ENCODE data around the gene HIP1.
"Not testable (repeated sequence)": the region's sequence is repeated elsewhere in the genome, so short reads cannot be mapped to it uniquely, and the experiment has no call there.

DNA sequence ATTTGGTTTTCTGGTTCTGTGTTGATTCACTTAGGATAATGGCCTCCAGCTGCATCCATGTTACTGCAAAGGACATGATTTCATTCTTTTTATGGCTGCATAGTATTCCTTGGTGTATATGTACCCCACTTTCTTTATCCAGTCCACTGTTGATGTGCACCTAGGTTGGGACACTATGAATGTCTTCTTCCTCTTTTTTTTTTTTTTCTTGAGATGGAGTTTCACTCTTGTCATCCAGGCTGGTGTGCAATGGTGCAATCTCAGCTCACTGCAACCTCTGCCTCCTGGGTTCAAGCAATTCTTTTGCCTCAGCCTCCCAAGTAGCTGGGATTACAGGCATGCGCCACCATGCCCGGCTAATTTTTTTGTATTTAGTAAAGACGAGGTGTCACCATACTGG is 23.1 kb upstream of the HIP1 start:
- TF ChIP-seq, protein P1, sequence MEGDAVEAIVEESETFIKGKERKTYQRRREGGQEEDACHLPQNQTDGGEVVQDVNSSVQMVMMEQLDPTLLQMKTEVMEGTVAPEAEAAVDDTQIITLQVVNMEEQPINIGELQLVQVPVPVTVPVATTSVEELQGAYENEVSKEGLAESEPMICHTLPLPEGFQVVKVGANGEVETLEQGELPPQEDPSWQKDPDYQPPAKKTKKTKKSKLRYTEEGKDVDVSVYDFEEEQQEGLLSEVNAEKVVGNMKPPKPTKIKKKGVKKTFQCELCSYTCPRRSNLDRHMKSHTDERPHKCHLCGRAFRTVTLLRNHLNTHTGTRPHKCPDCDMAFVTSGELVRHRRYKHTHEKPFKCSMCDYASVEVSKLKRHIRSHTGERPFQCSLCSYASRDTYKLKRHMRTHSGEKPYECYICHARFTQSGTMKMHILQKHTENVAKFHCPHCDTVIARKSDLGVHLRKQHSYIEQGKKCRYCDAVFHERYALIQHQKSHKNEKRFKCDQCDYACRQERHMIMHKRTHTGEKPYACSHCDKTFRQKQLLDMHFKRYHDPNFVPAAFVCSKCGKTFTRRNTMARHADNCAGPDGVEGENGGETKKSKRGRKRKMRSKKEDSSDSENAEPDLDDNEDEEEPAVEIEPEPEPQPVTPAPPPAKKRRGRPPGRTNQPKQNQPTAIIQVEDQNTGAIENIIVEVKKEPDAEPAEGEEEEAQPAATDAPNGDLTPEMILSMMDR (conservative IDR thresholded peaks at IDR 0.05; ENCODE audit: low read depth, low read length), result not testable (repeated sequence)
- TF ChIP-seq POLR2A (IDR thresholded peaks at IDR 0.05; ENCODE audit: low read depth, low read length); MXI1 (IDR thresholded peaks at IDR 0.05; ENCODE audit: borderline replicate concordance, low read depth, low read length); CEBPB (IDR thresholded peaks at IDR 0.05; ENCODE audit: low read depth, low read length); BHLHE40 (IDR thresholded peaks at IDR 0.05; ENCODE audit: low read depth, low read length): not testable (repeated sequence)
- TF ChIP-seq, protein P2, sequence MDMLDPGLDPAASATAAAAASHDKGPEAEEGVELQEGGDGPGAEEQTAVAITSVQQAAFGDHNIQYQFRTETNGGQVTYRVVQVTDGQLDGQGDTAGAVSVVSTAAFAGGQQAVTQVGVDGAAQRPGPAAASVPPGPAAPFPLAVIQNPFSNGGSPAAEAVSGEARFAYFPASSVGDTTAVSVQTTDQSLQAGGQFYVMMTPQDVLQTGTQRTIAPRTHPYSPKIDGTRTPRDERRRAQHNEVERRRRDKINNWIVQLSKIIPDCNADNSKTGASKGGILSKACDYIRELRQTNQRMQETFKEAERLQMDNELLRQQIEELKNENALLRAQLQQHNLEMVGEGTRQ (IDR thresholded peaks at IDR 0.05; ENCODE audit: low read depth, low read length), result not testable (repeated sequence)
